Measurements from ENCODE around the gene ATG7. TPM values are rescaled to one million over a fixed set of nuclear protein-coding genes. Genes with fewer than 3 reads are reported as not detected.

Gene ATG7
- total and polyA plus RNA-seq, 11 donors, result 4.4 to 45.1 (median 14.4) TPM

- H3K27me3 ChIP-seq, result no peaks in the 10 kb centered on the region
- no peak for DNase-seq
- peaks cover 12 to 65% (median 34%) of the 10 kb centered on the region in 12 donors for H3K4me1 ChIP-seq
- H3K27ac ChIP-seq, result peak overlapping the region in 1 of 12 donors; percentile 71
- 92 to 100% (median 97%) methylated on average over 1 of the region's 1 CpG for WGBS, 4 donors
- intact Hi-C loops (cut with DNase I), result no loop called here
- no peak overlapping the region for H3K4me3 ChIP-seq
- no peaks in the 10 kb centered on the region for H3K9me3 ChIP-seq
- ATAC-seq, result no peak
- peaks cover 0 to 42% (median 12%) of the 10 kb centered on the region in 9 donors for H3K36me3 ChIP-seq
- TF ChIP-seq, protein P1, sequence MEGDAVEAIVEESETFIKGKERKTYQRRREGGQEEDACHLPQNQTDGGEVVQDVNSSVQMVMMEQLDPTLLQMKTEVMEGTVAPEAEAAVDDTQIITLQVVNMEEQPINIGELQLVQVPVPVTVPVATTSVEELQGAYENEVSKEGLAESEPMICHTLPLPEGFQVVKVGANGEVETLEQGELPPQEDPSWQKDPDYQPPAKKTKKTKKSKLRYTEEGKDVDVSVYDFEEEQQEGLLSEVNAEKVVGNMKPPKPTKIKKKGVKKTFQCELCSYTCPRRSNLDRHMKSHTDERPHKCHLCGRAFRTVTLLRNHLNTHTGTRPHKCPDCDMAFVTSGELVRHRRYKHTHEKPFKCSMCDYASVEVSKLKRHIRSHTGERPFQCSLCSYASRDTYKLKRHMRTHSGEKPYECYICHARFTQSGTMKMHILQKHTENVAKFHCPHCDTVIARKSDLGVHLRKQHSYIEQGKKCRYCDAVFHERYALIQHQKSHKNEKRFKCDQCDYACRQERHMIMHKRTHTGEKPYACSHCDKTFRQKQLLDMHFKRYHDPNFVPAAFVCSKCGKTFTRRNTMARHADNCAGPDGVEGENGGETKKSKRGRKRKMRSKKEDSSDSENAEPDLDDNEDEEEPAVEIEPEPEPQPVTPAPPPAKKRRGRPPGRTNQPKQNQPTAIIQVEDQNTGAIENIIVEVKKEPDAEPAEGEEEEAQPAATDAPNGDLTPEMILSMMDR (IDR thresholded peaks at IDR 0.05), result no peak
- TF ChIP-seq POLR2A (IDR thresholded peaks at IDR 0.05), result no peak
These were observed 11.8 kb downstream of the ATG7 start for GRCh38 chr3:11284011-11284410.

- Histone ChIP-seq H3K4me3 (no peak overlapping the region), H3K4me1 (peaks cover 13 to 78% (median 43%) of the 10 kb centered on the region in 12 donors), H3K9me3 (no peaks in the 10 kb centered on the region), H3K36me3 (peaks cover 0 to 41% (median 12%) of the 10 kb centered on the region in 9 donors), H3K27me3 (no peaks in the 10 kb centered on the region), H3K27ac (peak overlapping the region in 1 of 12 donors; percentile 29)
- DNase-seq (no peak), ATAC-seq (no peak)
- 64 to 82% (median 76%) methylated on average over 2 of the region's 2 CpGs for WGBS, 4 donors
- no peak for TF ChIP-seq POLR2A (IDR thresholded peaks at IDR 0.05)
- TF ChIP-seq, protein P1 (IDR thresholded peaks at IDR 0.05), result no peak
- intact Hi-C loops (cut with DNase I), result no loop called here
These were observed 13.3 kb downstream of the ATG7 start for GRCh38 chr3:11285471-11285870.

DNA sequence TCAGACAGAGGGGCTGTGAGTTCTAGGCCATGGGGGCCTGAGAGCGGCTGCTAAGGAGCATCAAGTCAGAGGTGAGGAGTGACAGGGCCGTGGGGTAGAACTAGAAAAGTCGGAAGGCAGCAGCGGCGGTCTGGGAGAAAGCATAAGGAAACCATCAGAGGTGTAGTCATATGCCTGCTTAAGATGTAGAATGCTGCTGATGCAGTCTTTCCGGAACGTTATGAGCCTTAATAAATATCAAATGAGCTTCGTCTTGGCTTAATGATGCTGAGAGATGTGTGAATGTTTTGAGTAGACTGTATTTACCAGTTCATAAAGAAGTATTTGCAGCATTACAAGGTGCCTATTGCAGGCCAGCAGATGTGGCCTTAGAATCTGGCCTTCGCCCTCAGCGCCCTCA, 15.2 kb downstream of the ATG7 start:
- 78 to 92% (median 89%) methylated on average over 9 to 10 of the region's 10 CpGs for WGBS, 4 donors
- no peaks in the 10 kb centered on the region for H3K27me3 ChIP-seq
- ATAC-seq (no peak), DNase-seq (no peak)
- intact Hi-C loops (cut with DNase I), result no loop called here
- H3K36me3 ChIP-seq, result peaks cover 0 to 25% (median 0%) of the 10 kb centered on the region in 9 donors
- no peak for TF ChIP-seq POLR2A (IDR thresholded peaks at IDR 0.05)
- TF ChIP-seq, protein P1 (IDR thresholded peaks at IDR 0.05), result no peak
- peak overlapping the region in 10 of 12 donors; percentile 0 to 93 (median 63) for H3K27ac ChIP-seq
- peaks cover 13 to 83% (median 42%) of the 10 kb centered on the region in 12 donors for H3K4me1 ChIP-seq
- no peak overlapping the region for H3K4me3 ChIP-seq
- H3K9me3 ChIP-seq, result no peaks in the 10 kb centered on the region

DNA sequence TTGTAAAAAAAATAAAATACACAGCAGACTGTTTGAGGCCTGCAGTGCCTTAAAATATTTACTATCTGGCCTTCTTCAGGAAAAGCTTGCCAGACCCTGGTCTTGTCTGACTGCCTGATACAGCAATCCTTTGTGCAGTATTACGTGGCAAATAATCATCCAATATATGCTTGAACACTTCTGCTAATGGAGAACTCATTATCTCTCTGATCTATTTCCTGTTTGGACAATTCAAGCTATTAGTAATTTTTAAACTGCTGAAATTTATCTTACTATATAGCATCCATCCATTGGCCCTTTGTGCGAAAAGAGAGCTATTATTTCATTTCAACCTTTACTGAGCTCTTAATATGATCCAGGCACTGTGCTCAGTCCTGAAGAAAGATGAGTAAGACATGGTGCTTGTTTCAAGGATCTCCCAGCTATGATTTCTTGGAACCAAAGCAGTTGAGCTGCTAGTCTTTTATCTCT, 15.9 kb downstream of the ATG7 start:
- DNase-seq (no peak), ATAC-seq (no peak)
- 67 to 75% (median 69%) methylated on average over 2 of the region's 2 CpGs for WGBS, 4 donors
- TF ChIP-seq, protein P1 (IDR thresholded peaks at IDR 0.05), result no peak
- TF ChIP-seq POLR2A (IDR thresholded peaks at IDR 0.05), result no peak
- no peaks in the 10 kb centered on the region for H3K9me3 ChIP-seq
- intact Hi-C loops (cut with DNase I), result loop anchor here in 1 of 10 donors (1.0 kb wide), 1 partner anchor 16 kb away; the partner anchor contains the start of gene ATG7
- peaks cover 13 to 77% (median 37%) of the 10 kb centered on the region in 12 donors for H3K4me1 ChIP-seq
- H3K4me3 ChIP-seq, result peak overlapping the region in 1 of 12 donors; percentile 23
- H3K27me3 ChIP-seq, result no peaks in the 10 kb centered on the region
- H3K27ac ChIP-seq, result peak overlapping the region in 11 of 12 donors; percentile 34 to 93 (median 66)
- peaks cover 0 to 21% (median 0%) of the 10 kb centered on the region in 9 donors for H3K36me3 ChIP-seq

Data from heart left ventricle (tissue), 16 donors.